HL-60/S4 treated with retinoic acid at 250 ng/mL for 4 days and 3 days (cell line): ENCODE measurements around the gene BOD1L1.

Source experiments
- in situ Hi-C: fragments of 300-500 bp; cut with MboI; formaldehyde crosslinking; loops from 2 replicates; pipeline ENCODE4 v1.7.0; 2022; ENCODE audit warnings: low sequenced_read_pairs

BOD1L1 gene

GRCh38 chr4:13527192-13527980 lies 100.1 kb downstream of the BOD1L1 start:
- in situ Hi-C loops: no loop called here

- in situ Hi-C loops: no loop called here
These were observed 100.9 kb downstream of the BOD1L1 start for GRCh38 chr4:13526658-13527057.

GRCh38 chr4:13525606-13526281 lies 101.8 kb downstream of the BOD1L1 start:
- in situ Hi-C loops: no loop called here

- in situ Hi-C loops: no loop called here
These were observed 102.9 kb downstream of the BOD1L1 start for GRCh38 chr4:13524504-13525243.

- in situ Hi-C loops: no loop called here
These were observed 103.7 kb downstream of the BOD1L1 start for GRCh38 chr4:13523591-13524503.

- in situ Hi-C loops: no loop called here
These were observed 104.4 kb downstream of the BOD1L1 start for GRCh38 chr4:13523105-13523477.

- in situ Hi-C loops: no loop called here
These were observed 105.0 kb downstream of the BOD1L1 start for GRCh38 chr4:13522282-13523104.

- in situ Hi-C loops: no loop called here
These were observed 106.5 kb downstream of the BOD1L1 start for GRCh38 chr4:13521047-13521446.
